Liver (tissue), 3 donors: ENCODE data around the gene GSE1.

Experiments
- CTCF ChIP-seq: fragments of 150-350 bp; IDR thresholded peaks from 2 replicates; pipeline ENCODE4 v1.5.1; 2017; ENCODE audit warnings: improper control_type of control experiment, low read depth, low read length; ENCODE audit not compliant: missing input control
- GABPA ChIP-seq, 2 donors: IDR thresholded peaks in 1 of 2; conservative IDR thresholded peaks in 1 of 2; 2 replicates each; pipeline ENCODE4 v1.6.1; 2016; ENCODE audit warnings: antibody characterized with exemption in 2 of 2, mild to moderate bottlenecking in 1 of 2, moderate library complexity in 1 of 2
- MAX ChIP-seq: IDR thresholded peaks from 2 replicates; pipeline ENCODE4 v1.6.1; 2016; ENCODE audit warnings: antibody characterized with exemption
- NR2F2 ChIP-seq: IDR thresholded peaks from 2 replicates; pipeline ENCODE4 v1.6.1; 2016; ENCODE audit warnings: antibody characterized with exemption
- TAF1 ChIP-seq: conservative IDR thresholded peaks from 2 replicates; pipeline ENCODE4 v1.6.1; 2016; ENCODE audit warnings: antibody characterized with exemption, mild to moderate bottlenecking
- YY1 ChIP-seq: IDR thresholded peaks from 2 replicates; pipeline ENCODE4 v1.6.1; 2016; ENCODE audit warnings: antibody characterized with exemption, mild to moderate bottlenecking
- donor health status: healthy.
- donor health status: healthy.

- TF ChIP-seq NR2F2 (no peak), CTCF (no peak), GABPA (IDR thresholded peaks at IDR 0.05 in 1 of 2, conservative IDR thresholded peaks at IDR 0.05 in 1 of 2) (no peak), YY1 (no peak), MAX (no peak), TAF1 (no peak)
Observed at GRCh38 chr16:85565801-85566526, 47.2 kb upstream of the GSE1 start.
